ENCODE results near the gene ITPR2.

ITPR2 gene

DNA sequence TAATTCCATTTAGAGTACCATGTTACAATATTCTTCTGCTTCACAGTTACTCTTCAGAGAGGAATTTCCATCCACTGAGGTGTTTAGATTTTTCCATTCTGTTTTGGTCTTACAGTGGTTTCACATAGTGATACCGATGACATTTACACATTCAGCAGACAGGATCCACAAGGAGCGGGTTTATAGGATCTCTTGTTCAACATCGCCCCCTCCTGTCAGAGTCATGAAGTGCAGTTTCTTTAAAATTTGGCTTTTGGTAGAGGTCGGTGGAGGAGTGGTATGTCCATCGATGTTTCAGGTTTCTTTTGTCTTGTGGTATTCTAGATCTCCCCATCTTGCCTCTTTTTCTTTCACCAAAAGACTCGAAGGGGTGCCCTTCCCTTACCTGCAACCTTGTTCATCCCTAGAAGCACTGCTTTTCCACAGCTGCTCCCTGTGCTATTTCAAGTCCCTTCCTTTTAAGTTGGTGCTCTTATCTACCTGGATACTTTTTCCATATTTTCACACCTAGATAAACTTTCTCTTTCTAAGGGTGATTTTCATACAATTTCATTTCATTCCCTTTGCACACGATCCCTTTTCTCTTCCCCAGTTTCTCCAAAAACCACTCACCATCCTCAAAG is 181.3 kb downstream of the ITPR2 start:
- DNase-seq = peak; percentile 62
- TF ChIP-seq, protein P1, sequence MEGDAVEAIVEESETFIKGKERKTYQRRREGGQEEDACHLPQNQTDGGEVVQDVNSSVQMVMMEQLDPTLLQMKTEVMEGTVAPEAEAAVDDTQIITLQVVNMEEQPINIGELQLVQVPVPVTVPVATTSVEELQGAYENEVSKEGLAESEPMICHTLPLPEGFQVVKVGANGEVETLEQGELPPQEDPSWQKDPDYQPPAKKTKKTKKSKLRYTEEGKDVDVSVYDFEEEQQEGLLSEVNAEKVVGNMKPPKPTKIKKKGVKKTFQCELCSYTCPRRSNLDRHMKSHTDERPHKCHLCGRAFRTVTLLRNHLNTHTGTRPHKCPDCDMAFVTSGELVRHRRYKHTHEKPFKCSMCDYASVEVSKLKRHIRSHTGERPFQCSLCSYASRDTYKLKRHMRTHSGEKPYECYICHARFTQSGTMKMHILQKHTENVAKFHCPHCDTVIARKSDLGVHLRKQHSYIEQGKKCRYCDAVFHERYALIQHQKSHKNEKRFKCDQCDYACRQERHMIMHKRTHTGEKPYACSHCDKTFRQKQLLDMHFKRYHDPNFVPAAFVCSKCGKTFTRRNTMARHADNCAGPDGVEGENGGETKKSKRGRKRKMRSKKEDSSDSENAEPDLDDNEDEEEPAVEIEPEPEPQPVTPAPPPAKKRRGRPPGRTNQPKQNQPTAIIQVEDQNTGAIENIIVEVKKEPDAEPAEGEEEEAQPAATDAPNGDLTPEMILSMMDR (IDR thresholded peaks at IDR 0.05) = peak; percentile 73
- peaks cover 15% of the 10 kb centered on the region for H3K9me3 Mint-ChIP-seq
- H3K27ac Mint-ChIP-seq = no peak overlapping the region
- H3K4me1 Mint-ChIP-seq = no peaks in the 10 kb centered on the region
- H3K4me3 Mint-ChIP-seq = no peak overlapping the region
- H3K27me3 Mint-ChIP-seq (ENCODE audit: low read depth, poor library complexity) = peaks cover 5% of the 10 kb centered on the region
- peaks cover 27% of the 10 kb centered on the region for H3K36me3 Mint-ChIP-seq (ENCODE audit: low read depth)

DNA sequence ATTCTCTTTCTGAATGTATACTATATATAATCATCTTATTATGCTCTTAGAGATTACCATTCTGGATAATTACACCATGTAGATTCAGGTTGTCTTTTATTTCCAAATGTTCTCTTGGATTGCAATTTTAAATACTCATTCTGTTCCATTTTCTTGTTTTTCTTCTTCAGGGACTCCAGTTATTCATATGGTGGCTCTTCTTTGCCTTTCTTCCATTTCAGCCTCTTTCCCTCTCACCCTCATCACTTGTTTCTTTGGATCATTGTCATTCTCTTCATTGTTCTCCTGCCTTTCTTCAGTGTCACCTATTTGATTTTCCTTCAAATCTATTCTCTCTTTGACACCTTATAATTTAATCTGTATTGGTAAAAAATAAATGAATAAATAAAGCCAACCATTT is 182.0 kb downstream of the ITPR2 start:
- TF ChIP-seq, protein P1 (IDR thresholded peaks at IDR 0.05) = no peak
- H3K27me3 Mint-ChIP-seq (ENCODE audit: low read depth, poor library complexity) = peaks cover 5% of the 10 kb centered on the region
- peak overlapping the region; percentile 21 for H3K27ac Mint-ChIP-seq
- H3K9me3 Mint-ChIP-seq = peaks cover 15% of the 10 kb centered on the region
- DNase-seq = no peak
- H3K4me1 Mint-ChIP-seq = no peaks in the 10 kb centered on the region
- peaks cover 24% of the 10 kb centered on the region for H3K36me3 Mint-ChIP-seq (ENCODE audit: low read depth)
- H3K4me3 Mint-ChIP-seq = no peak overlapping the region

DNA sequence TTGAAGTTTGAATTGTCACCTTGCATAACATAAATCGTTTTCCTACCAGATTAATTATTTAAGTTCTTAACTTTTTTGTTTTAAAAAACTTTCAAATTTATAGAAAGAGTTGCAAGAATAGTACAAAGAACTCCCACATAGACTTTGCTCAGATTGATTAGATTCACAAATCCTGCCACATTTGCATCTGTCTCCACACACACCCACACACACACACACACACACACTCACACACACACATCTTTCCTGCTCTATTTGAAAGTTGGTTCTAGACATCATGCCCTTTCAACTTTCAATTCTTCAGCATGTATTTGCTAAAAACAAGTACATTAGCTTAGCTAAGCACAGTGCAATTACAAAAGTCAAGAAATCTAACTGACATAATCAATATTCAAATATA is 184.0 kb downstream of the ITPR2 start:
- TF ChIP-seq, protein P1 (IDR thresholded peaks at IDR 0.05) = no peak
- H3K27ac Mint-ChIP-seq = peak overlapping the region; percentile 3
- peaks cover 18% of the 10 kb centered on the region for H3K36me3 Mint-ChIP-seq (ENCODE audit: low read depth)
- DNase-seq = no peak
- peaks cover 15% of the 10 kb centered on the region for H3K9me3 Mint-ChIP-seq
- no peak overlapping the region for H3K4me3 Mint-ChIP-seq
- H3K27me3 Mint-ChIP-seq (ENCODE audit: low read depth, poor library complexity) = peaks cover 5% of the 10 kb centered on the region
- no peaks in the 10 kb centered on the region for H3K4me1 Mint-ChIP-seq

DNA sequence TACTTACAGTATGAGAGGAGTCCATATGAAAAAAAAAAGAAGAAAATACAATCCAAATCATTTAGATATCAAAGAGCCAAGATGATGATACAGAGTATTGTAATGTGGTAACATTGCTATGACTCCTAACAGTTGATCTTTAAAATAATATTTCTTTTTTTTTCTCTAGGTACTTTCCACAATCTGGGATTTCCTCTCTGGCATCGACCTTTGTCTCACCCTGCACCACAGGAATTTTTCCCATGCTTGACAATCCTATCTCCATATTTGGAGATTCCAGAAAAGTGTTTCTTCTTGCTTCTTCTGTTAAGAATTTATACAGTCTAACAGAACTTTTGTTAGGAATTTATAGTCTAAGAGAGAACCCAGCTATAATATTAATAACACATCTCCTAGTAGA is 184.4 kb downstream of the ITPR2 start:
- DNase-seq = no peak
- H3K27me3 Mint-ChIP-seq (ENCODE audit: low read depth, poor library complexity) = peaks cover 5% of the 10 kb centered on the region
- TF ChIP-seq, protein P1 (IDR thresholded peaks at IDR 0.05) = no peak
- peaks cover 18% of the 10 kb centered on the region for H3K36me3 Mint-ChIP-seq (ENCODE audit: low read depth)
- no peak overlapping the region for H3K4me3 Mint-ChIP-seq
- H3K27ac Mint-ChIP-seq = no peak overlapping the region
- H3K9me3 Mint-ChIP-seq = peaks cover 15% of the 10 kb centered on the region
- H3K4me1 Mint-ChIP-seq = no peaks in the 10 kb centered on the region

DNA sequence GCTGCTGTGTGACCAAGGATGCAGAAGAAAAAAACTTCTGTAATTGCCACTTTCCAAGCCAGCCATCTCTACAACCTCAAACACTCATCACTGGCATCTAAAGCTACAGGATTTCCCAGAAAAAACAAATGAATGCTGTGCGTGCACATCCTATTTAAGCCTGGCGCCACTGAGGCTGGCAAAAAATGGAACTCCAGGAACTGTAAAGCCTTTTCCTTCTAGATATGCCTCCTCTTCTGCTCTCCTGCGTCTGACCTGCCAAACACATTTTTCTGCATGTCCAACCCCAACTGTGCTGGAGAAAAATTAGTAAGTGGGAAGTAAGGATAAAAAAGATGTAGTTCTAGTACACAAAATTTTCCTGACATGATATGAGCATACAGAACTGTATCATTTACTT is 184.9 kb downstream of the ITPR2 start:
- H3K9me3 Mint-ChIP-seq = peaks cover 15% of the 10 kb centered on the region
- TF ChIP-seq, protein P1 (IDR thresholded peaks at IDR 0.05) = no peak
- no peaks in the 10 kb centered on the region for H3K4me1 Mint-ChIP-seq
- H3K27ac Mint-ChIP-seq = no peak overlapping the region
- no peak for DNase-seq
- peaks cover 18% of the 10 kb centered on the region for H3K36me3 Mint-ChIP-seq (ENCODE audit: low read depth)
- H3K27me3 Mint-ChIP-seq (ENCODE audit: low read depth, poor library complexity) = peaks cover 5% of the 10 kb centered on the region
- H3K4me3 Mint-ChIP-seq = no peak overlapping the region

DNA sequence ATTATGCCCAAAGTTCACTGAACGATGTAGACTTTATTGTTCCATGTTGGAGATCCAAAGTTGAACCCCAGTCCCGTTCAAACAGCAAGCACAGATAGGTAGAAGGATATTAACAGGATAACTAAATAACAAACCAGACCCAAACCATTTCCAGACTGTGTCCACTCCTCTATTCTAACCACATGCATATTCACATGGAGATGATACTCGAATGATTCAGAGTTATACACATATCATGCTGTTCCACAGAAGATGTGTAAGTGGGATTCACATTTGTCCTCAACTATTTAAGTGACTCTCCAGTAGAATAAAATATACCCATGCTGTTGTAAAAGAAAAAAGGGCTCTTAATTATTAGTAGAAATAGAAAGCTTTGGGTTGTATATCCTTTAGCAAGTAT is 185.9 kb downstream of the ITPR2 start:
- no peak for DNase-seq
- peaks cover 15% of the 10 kb centered on the region for H3K9me3 Mint-ChIP-seq
- H3K4me3 Mint-ChIP-seq = no peak overlapping the region
- H3K36me3 Mint-ChIP-seq (ENCODE audit: low read depth) = peaks cover 17% of the 10 kb centered on the region
- peaks cover 5% of the 10 kb centered on the region for H3K27me3 Mint-ChIP-seq (ENCODE audit: low read depth, poor library complexity)
- H3K4me1 Mint-ChIP-seq = no peaks in the 10 kb centered on the region
- TF ChIP-seq, protein P1 (IDR thresholded peaks at IDR 0.05) = no peak
- H3K27ac Mint-ChIP-seq = no peak overlapping the region

Measured in nephron progenitor cell (in vitro differentiated cells).